Psoas muscle (tissue), 8 donors: ENCODE data around the gene SIL1. TPM values are rescaled to one million over a fixed set of nuclear protein-coding genes. Genes with fewer than 3 reads are reported as not detected.

ENCODE experiments used
- ATAC-seq, 4 donors: fragments of 200-7000 bp; cut with Tn5 transposase; one replicate each; pipeline ENCODE4 v1.9.1; 2020; ENCODE audit warnings: moderate library complexity in 3 of 4, mild to moderate bottlenecking in 2 of 4
- DNase-seq, 2 donors: peaks; one replicate each; pipeline ENCODE4 v3.0.0-alpha.2; 2020
- H3K27ac ChIP-seq: fragments of 200-600 bp; one replicate; pipeline ENCODE4 v1.8.0; 2022
- H3K27me3 ChIP-seq, 3 donors: fragments of 200-600 bp in 1 of 3; one replicate each; pipeline versions ENCODE4 v1.6.1 to v1.8.0; 2013 to 2022; ENCODE audit warnings: low read length in 2 of 3, mild to moderate bottlenecking in 2 of 3, moderate library complexity in 1 of 3; ENCODE audit not compliant: insufficient read depth in 3 of 3
- H3K36me3 ChIP-seq, 2 donors: fragments of 200-600 bp in 1 of 2; one replicate each; pipeline versions ENCODE4 v1.6.1 to v1.8.0; 2013 to 2022; ENCODE audit warnings: low read depth in 1 of 2, mild to moderate bottlenecking in 1 of 2, moderate library complexity in 1 of 2; ENCODE audit not compliant: insufficient read depth in 1 of 2
- H3K4me1 ChIP-seq: fragments of 200-600 bp; one replicate; pipeline ENCODE4 v1.8.0; 2022
- H3K4me3 ChIP-seq: fragments of 200-600 bp; one replicate; pipeline ENCODE4 v1.8.0; 2022; ENCODE audit warnings: mild to moderate bottlenecking
- H3K9me3 ChIP-seq: fragments of 200-600 bp; one replicate; pipeline ENCODE4 v1.8.0; 2022
- CTCF ChIP-seq: fragments of 200-600 bp; IDR thresholded peaks from one replicate; pipeline ENCODE4 v1.8.0; 2022; ENCODE audit warnings: antibody characterized with exemption
- WGBS, 3 donors: extraction: QIAGEN DNeasy Blood & Tissue Kit; methylation state at CpG; one replicate each; pipeline versions ENCODE4 v1.1.6 to v1.1.7; 2013; 5-methylcytosine and 5-hydroxymethylcytosine counted together
- intact Hi-C, 2 donors: fragments of 100-400 bp; cut with DNase I; formaldehyde crosslinking; loops; one replicate each; pipeline versions ENCODE4 v1.11.0 to v1.14.2; 2022
- polyA plus RNA-seq, 3 donors: library from polyadenylated mRNA; stranded (reverse); fragments of 200-250 nt; gene quantifications; one replicate each; pipeline ENCODE4 v1.2.3, GENCODE V29; 2013
- total RNA-seq, 4 donors: library from RNA; stranded (reverse); fragmentation: NEBNext Ultra II Directional in 2 of 4; extraction: Animal tissue kit (Norgen Biotek cat#: 25700) in 2 of 4; gene quantifications; one replicate each; pipeline versions ENCODE4 v1.2.1 to v1.2.4, GENCODE V29; 2021 to 2023
- donor health status: healthy with polysubstance abuse.
- donor health status: DM: no; HTN: no; CAD: no; lungs with moderate emphysema.
- donor health status: Bipolar disorder and iron deficiency.
- donor health status: healthy.
- donor health status: DM: yes; HTN: yes; CAD: no.
- donor health status: DM: no; HTN: no; CAD: no.
- donor health status: DM: no; HTN: no; CAD: no.
- donor health status: DM: yes; HTN: yes; CAD: no.

SIL1 gene
- total and polyA plus RNA-seq, 7 donors, result 27.1 to 52.9 (median 41.0) TPM

- DNase-seq (no peak), ATAC-seq (peak in 2 of 4 donors; percentile 29 to 48)
- no peaks in the 10 kb centered on the region for H3K9me3 ChIP-seq
- 70 to 74% (median 73%) methylated on average over 4 of the region's 4 CpGs for WGBS, 3 donors
- peaks cover 2 to 14% of the 10 kb centered on the region in 2 donors for H3K36me3 ChIP-seq
- H3K27me3 ChIP-seq, result no peaks in the 10 kb centered on the region
- H3K4me1 ChIP-seq, result no peaks in the 10 kb centered on the region
- no peak overlapping the region for H3K27ac ChIP-seq
- no peak overlapping the region for H3K4me3 ChIP-seq
- intact Hi-C loops, result no loop called here
- no peak for TF ChIP-seq CTCF
These were observed 279.5 kb downstream of the SIL1 start for GRCh38 chr5:138918686-138919085.

- DNase-seq, result no peak
- Histone ChIP-seq H3K27ac (no peak overlapping the region), H3K4me3 (no peak overlapping the region), H3K36me3 (peaks cover 0 to 16% of the 10 kb centered on the region in 2 donors), H3K9me3 (no peaks in the 10 kb centered on the region), H3K4me1 (no peaks in the 10 kb centered on the region), H3K27me3 (no peaks in the 10 kb centered on the region)
- no peak for TF ChIP-seq CTCF
- WGBS, 3 donors, result 42 to 73% (median 47%) methylated on average over 3 of the region's 3 CpGs
- no peak for ATAC-seq
- intact Hi-C loops, result no loop called here
These were observed 283.8 kb downstream of the SIL1 start for GRCh38 chr5:138914338-138914737.

- WGBS, 3 donors, result 83 to 97% (median 88%) methylated on average over 3 of the region's 3 CpGs
- Histone ChIP-seq H3K9me3 (no peaks in the 10 kb centered on the region), H3K27ac (no peak overlapping the region), H3K4me1 (no peaks in the 10 kb centered on the region), H3K36me3 (peaks cover 0 to 19% of the 10 kb centered on the region in 2 donors), H3K4me3 (no peak overlapping the region), H3K27me3 (no peaks in the 10 kb centered on the region)
- intact Hi-C loops, result no loop called here
- DNase-seq (no peak), ATAC-seq (no peak)
- no peak for TF ChIP-seq CTCF
These were observed 284.4 kb downstream of the SIL1 start for GRCh38 chr5:138913773-138914172.

- TF ChIP-seq CTCF, result no peak
- Histone ChIP-seq H3K36me3 (peaks cover 0 to 24% of the 10 kb centered on the region in 2 donors), H3K9me3 (no peaks in the 10 kb centered on the region), H3K27me3 (no peaks in the 10 kb centered on the region), H3K4me3 (no peak overlapping the region), H3K27ac (no peak overlapping the region), H3K4me1 (no peaks in the 10 kb centered on the region)
- DNase-seq (no peak), ATAC-seq (no peak)
- intact Hi-C loops, result no loop called here
- WGBS, 3 donors, result 83 to 94% (median 88%) methylated on average over 4 of the region's 4 CpGs
These were observed 286.1 kb downstream of the SIL1 start for GRCh38 chr5:138912093-138912492.

GRCh38 chr5:138911441-138911840 is 286.7 kb downstream of the SIL1 start:
- intact Hi-C loops, result no loop called here
- DNase-seq (no peak), ATAC-seq (no peak)
- Histone ChIP-seq H3K27ac (no peak overlapping the region), H3K36me3 (peaks cover 0 to 30% of the 10 kb centered on the region in 2 donors), H3K4me3 (no peak overlapping the region), H3K9me3 (no peaks in the 10 kb centered on the region), H3K27me3 (no peaks in the 10 kb centered on the region), H3K4me1 (no peaks in the 10 kb centered on the region)
- TF ChIP-seq CTCF, result no peak
